Esophagus squamous epithelium (tissue), 5 donors: Measurements from ENCODE around the gene NXPE3. TPM values are rescaled to one million over a fixed set of nuclear protein-coding genes. Genes with fewer than 3 reads are reported as not detected.

Experiments
- DNase-seq: peaks from one replicate; lab custom pipeline; 2025; lab: John Stamatoyannopoulos, UW
- H3K27ac ChIP-seq, 4 donors: fragments of 200-600 bp; sonication (generic); one replicate each; pipeline ENCODE4 v1.5.1; 2016 to 2019; ENCODE audit warnings: mild to moderate bottlenecking in 1 of 4
- H3K27me3 ChIP-seq, 4 donors: fragments of 200-600 bp; sonication (generic); 1 replicate in 3 of 4; 2 replicates in 1 of 4; pipeline versions ENCODE4 v1.5.1 to v1.6.0; 2017 to 2021; ENCODE audit warnings: antibody characterized with exemption in 1 of 4
- H3K36me3 ChIP-seq, 3 donors: fragments of 200-600 bp; sonication (generic); one replicate each; pipeline ENCODE4 v1.5.1; 2016 to 2019
- H3K4me1 ChIP-seq, 3 donors: fragments of 200-600 bp; sonication (generic); one replicate each; pipeline ENCODE4 v1.5.1; 2017 to 2019
- H3K4me3 ChIP-seq, 4 donors: fragments of 200-600 bp; sonication (generic); 1 replicate in 3 of 4; 2 replicates in 1 of 4; pipeline ENCODE4 v1.5.1; 2016 to 2019; ENCODE audit warnings: mild to moderate bottlenecking in 2 of 4, moderate library complexity in 1 of 4
- H3K9me3 ChIP-seq, 3 donors: fragments of 200-600 bp; sonication (generic); one replicate each; pipeline ENCODE4 v1.5.1; 2016 to 2019
- POLR2A ChIP-seq, 4 donors: fragments of 450-650 bp; IDR thresholded peaks; one replicate each; pipeline ENCODE4 v1.6.1; 2017; ENCODE audit warnings: antibody characterized with exemption in 4 of 4, mild to moderate bottlenecking in 4 of 4, moderate library complexity in 3 of 4
- WGBS, 2 donors: methylation state at CpG; one replicate each; pipeline ENCODE4 v1.1.5; 2018; 5-methylcytosine and 5-hydroxymethylcytosine counted together
- intact Hi-C: fragments of 100-400 bp; cut with DNase I; formaldehyde crosslinking; loops from one replicate; pipeline ENCODE4 v1.15.0; 2022
- total RNA-seq, 4 donors: library from RNA; depleted of rRNA; stranded (reverse); fragments of >200 nt; gene quantifications; one replicate each; pipeline ENCODE4 v1.1.0, GENCODE V29; 2016
- TF ChIP-seq, protein P1 (sequence below), 6 experiments: fragments of 450-650 bp in 4 of 6; fragments of 200-600 bp in 2 of 6; sonication (generic) in 2 of 6; IDR thresholded peaks; one replicate each; pipeline ENCODE4 v1.5.1; 2016 to 2019; ENCODE audit warnings: antibody characterized with exemption in 6 of 6, mild to moderate bottlenecking in 4 of 6, moderate library complexity in 4 of 6
- donor health status: DM: yes; HTN: yes; CAD: no.

Gene NXPE3
- total RNA-seq, 4 donors from 2014 or later = 1.1 to 6.5 (median 2.5) TPM

DNA sequence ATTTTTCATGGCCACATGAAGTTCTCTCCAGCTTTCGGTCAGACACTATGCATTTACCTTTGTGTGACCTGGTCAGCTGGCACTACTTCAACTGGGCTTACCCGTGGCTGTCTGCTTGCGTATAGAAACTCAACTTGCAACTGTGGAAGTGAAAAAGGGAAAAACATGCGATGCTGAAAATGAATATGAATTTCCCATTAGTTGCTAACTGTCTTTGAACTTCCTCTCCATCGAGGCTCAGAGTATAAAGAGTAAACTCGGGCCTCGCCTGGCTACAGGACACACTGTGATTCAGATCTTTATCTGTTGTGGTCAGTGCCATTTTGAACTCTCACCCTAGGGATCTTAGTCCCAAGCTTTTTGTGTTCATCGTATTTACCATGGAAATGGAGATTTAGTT lies 97.1 kb downstream of the NXPE3 start:
- no peaks in the 10 kb centered on the region for H3K36me3 ChIP-seq
- no peaks in the 10 kb centered on the region for H3K9me3 ChIP-seq
- H3K4me1 ChIP-seq = peaks cover 0 to 21% (median 0%) of the 10 kb centered on the region in 3 donors
- TF ChIP-seq POLR2A (IDR thresholded peaks at IDR 0.05) = no peak
- TF ChIP-seq, protein P1, sequence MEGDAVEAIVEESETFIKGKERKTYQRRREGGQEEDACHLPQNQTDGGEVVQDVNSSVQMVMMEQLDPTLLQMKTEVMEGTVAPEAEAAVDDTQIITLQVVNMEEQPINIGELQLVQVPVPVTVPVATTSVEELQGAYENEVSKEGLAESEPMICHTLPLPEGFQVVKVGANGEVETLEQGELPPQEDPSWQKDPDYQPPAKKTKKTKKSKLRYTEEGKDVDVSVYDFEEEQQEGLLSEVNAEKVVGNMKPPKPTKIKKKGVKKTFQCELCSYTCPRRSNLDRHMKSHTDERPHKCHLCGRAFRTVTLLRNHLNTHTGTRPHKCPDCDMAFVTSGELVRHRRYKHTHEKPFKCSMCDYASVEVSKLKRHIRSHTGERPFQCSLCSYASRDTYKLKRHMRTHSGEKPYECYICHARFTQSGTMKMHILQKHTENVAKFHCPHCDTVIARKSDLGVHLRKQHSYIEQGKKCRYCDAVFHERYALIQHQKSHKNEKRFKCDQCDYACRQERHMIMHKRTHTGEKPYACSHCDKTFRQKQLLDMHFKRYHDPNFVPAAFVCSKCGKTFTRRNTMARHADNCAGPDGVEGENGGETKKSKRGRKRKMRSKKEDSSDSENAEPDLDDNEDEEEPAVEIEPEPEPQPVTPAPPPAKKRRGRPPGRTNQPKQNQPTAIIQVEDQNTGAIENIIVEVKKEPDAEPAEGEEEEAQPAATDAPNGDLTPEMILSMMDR (IDR thresholded peaks at IDR 0.05) = no peak
- 65 to 81% methylated on average over 8 of the region's 8 CpGs for WGBS, 2 donors
- H3K27ac ChIP-seq = no peak overlapping the region
- intact Hi-C loops = no loop called here
- no peaks in the 10 kb centered on the region for H3K27me3 ChIP-seq
- no peak overlapping the region for H3K4me3 ChIP-seq
- DNase-seq = no peak

Other genes with a start within 250 kb of the NXPE3 start
- 10 to 100 TPM; 15.3 to 32.8 (median 27.7) TPM for gene TRMT10C, start 217.3 kb upstream of the NXPE3 start, total RNA-seq
- 100 to 1,000 TPM in 1 of 4 donors, 10 to 100 TPM in 3; 36.2 to 106 (median 56.9) TPM for gene PCNP, start 205.0 kb upstream of the NXPE3 start, total RNA-seq
- gene ZBTB11, start 102.1 kb upstream of the NXPE3 start, total RNA-seq = 10 to 100 TPM; 12.7 to 26.9 (median 18.8) TPM
- gene RPL24, start 92.5 kb upstream of the NXPE3 start, total RNA-seq = 1,000 to 10,000 TPM in 3 of 4 donors, 100 to 1,000 TPM in 1; 781 to 1,769 (median 1,391) TPM
- gene CEP97, start 54.6 kb upstream of the NXPE3 start, total RNA-seq = 1 to 10 TPM; 3.0 to 6.7 (median 5.9) TPM
- gene NFKBIZ, start 70.3 kb downstream of the NXPE3 start, total RNA-seq = 100 to 1,000 TPM in 1 of 4 donors, 10 to 100 TPM in 3; 19.2 to 108 (median 35.4) TPM